GM12878 (cell line): ENCODE measurements around the gene EOLA1. TPM values are rescaled to one million over a fixed set of nuclear protein-coding genes. Genes with fewer than 3 reads are reported as not detected.
"Not testable (repeated sequence)": the region's sequence is repeated elsewhere in the genome, so short reads cannot be mapped to it uniquely, and the experiment has no call there.

Experiments
- ATAC-seq: fragments of 200-7000 bp; cut with Tn5 transposase; 3 replicates; pipeline ENCODE4 v1.9.1; 2020; ENCODE audit warnings: mild to moderate bottlenecking, moderate library complexity
- BruUV-seq: library from RNA; stranded (reverse); fragments of 400-500 nt; replicated peaks from 2 replicates; lab custom pipeline; 2021; lab: Mats Ljungman, UMichigan
- CTCF ChIA-PET: fragments of 300-600 bp; sonication (Branson Sonifier 250); formaldehyde crosslinking; extraction: SDS; loops from one replicate; lab custom pipeline; 2021; ENCODE audit warnings: inconsistent platforms; lab: Yijun Ruan, JAX
- POLR2A ChIA-PET: fragments of 350-600 bp; formaldehyde crosslinking; extraction: SDS; loops from one replicate; lab custom pipeline; 2021; ENCODE audit warnings: inconsistent platforms; lab: Charles Lee
- RAD21 ChIA-PET: fragments of 300-600 bp; sonication (Branson Sonifier 250); formaldehyde crosslinking; loops from one replicate; lab custom pipeline; 2023; ENCODE audit warnings: antibody characterized with exemption; ENCODE audit not compliant: unreplicated experiment; lab: Charles Lee
- SMC1A ChIA-PET: fragments of 300-600 bp; sonication (Branson Sonifier 250); formaldehyde crosslinking; loops from one replicate; lab custom pipeline; 2023; ENCODE audit not compliant: unreplicated experiment, uncharacterized antibody; lab: Charles Lee
- DNase-seq: peaks from one replicate; pipeline ENCODE4 v3.0.0-alpha.2; 2011; ENCODE audit warnings: low read depth, low spot score
- FAIRE-seq: peaks from 3 replicates; lab custom pipeline; 2011; peaks lifted over from hg19 to GRCh38; lab: Jason Lieb, UNC
- H2AFZ ChIP-seq: 2 replicates; pipeline ENCODE4 v1.6.0; 2011; ENCODE audit warnings: low read depth, low read length, control low read depth; ENCODE audit not compliant: control insufficient read depth
- H3K27ac ChIP-seq: 2 replicates; pipeline ENCODE4 v1.5.1; 2011; ENCODE audit warnings: control low read depth; ENCODE audit not compliant: control insufficient read depth, insufficient read depth
- H3K27me3 ChIP-seq, 2 experiments: replicated peaks in 1 of 2; 2 replicates each; pipeline versions ENCODE4 v1.6.0 to v1.6.1; 2011; ENCODE audit warnings: low read length in 1 of 2; ENCODE audit not compliant: control insufficient read depth in 2 of 2, insufficient read depth in 2 of 2
- H3K36me3 ChIP-seq, 2 experiments: 2 replicates each; pipeline ENCODE4 v1.5.1; 2011; ENCODE audit warnings: low read length in 1 of 2; ENCODE audit not compliant: control insufficient read depth in 2 of 2, insufficient read depth in 2 of 2
- H3K4me1 ChIP-seq: 2 replicates; pipeline ENCODE4 v1.6.1; 2011; ENCODE audit warnings: mild to moderate bottlenecking, low read length, moderate library complexity, mixed read lengths; ENCODE audit not compliant: control insufficient read depth, insufficient read depth
- H3K4me2 ChIP-seq: 2 replicates; pipeline ENCODE4 v1.6.0; 2011; ENCODE audit warnings: control low read depth; ENCODE audit not compliant: control insufficient read depth, insufficient read depth
- H3K4me3 ChIP-seq: fragments of 200-600 bp; sonication (generic); 2 replicates; pipeline ENCODE4 v1.5.1; 2016
- H3K79me2 ChIP-seq: 2 replicates; pipeline ENCODE4 v1.6.0; 2011; ENCODE audit warnings: low read length; ENCODE audit not compliant: control insufficient read depth, insufficient read depth
- H3K9ac ChIP-seq: 2 replicates; pipeline ENCODE4 v1.8.0; 2011; ENCODE audit warnings: low read length, control low read depth, mixed read lengths; ENCODE audit not compliant: control insufficient read depth, insufficient read depth
- H3K9me3 ChIP-seq: replicated peaks from 3 replicates; pipeline ENCODE4 v1.5.1; 2011; ENCODE audit warnings: mild to moderate bottlenecking, low read length; ENCODE audit not compliant: control insufficient read depth, insufficient read depth
- H4K20me1 ChIP-seq: 2 replicates; pipeline ENCODE4 v1.6.0; 2011; ENCODE audit not compliant: control insufficient read depth, insufficient read depth
- RAD51 ChIP-seq: fragments of 450-650 bp; IDR thresholded peaks from 2 replicates; pipeline ENCODE4 v1.6.1; 2016; ENCODE audit warnings: moderate library complexity, mild to moderate bottlenecking, inconsistent platforms
- SP1 ChIP-seq: IDR thresholded peaks from one replicate; pipeline ENCODE4 v1.6.1; 2011; ENCODE audit warnings: low read depth, low read length
- WGBS: methylation state at CpG from one replicate; pipeline ENCODE4 v1.1.6; 2016; ENCODE audit warnings: low lambda C conversion rate; ENCODE audit not compliant: insufficient replicate concordance, insufficient coverage; ENCODE audit errors: missing lambda C conversion rate; 5-methylcytosine and 5-hydroxymethylcytosine counted together
- in situ Hi-C: fragments of 300-500 bp; cut with MboI; formaldehyde crosslinking; loops from 9 replicates; pipeline ENCODE4 v1.14.3; 2018; ENCODE audit warnings: mixed read lengths
- intact Hi-C: fragments of 100-400 bp; cut with micrococcal nuclease; formaldehyde crosslinking; loops from one replicate; pipeline ENCODE4 v1.14.2; 2022; ENCODE audit not compliant: unreplicated experiment
- polyA plus RNA-seq, 11 experiments: library from polyadenylated mRNA; depleted of rRNA in 4 of 11; unstranded in 6 of 11; stranded (reverse) in 5 of 11; fragments of >200 nt; fragmentation: Nextera tagmentation in 4 of 11; fragmentation: Illumina TruSeq in 1 of 11; extraction: Ambion mirVana in 4 of 11; extraction: Trizol in 1 of 11; gene quantifications; 1 replicate in 1 of 11; 2 replicates in 10 of 11; pipeline versions ENCODE4 v1.2.1 to v1.2.3, GENCODE V29; 2011 to 2016; ENCODE audit warnings: inconsistent platforms in 2 of 11, missing spikeins in 2 of 11, low read depth in 1 of 11
- total RNA-seq, 4 experiments: library from RNA; depleted of rRNA in 3 of 4; stranded (reverse); fragments of >200 nt in 3 of 4; fragmentation: Illumina TruSeq in 1 of 4; extraction: Trizol in 1 of 4; gene quantifications; 2 replicates each; pipeline versions ENCODE4 v1.2.1 to v1.2.3, GENCODE V29; 2013 to 2021
- TF ChIP-seq, protein P1 (sequence below), 3 experiments: IDR thresholded peaks in 2 of 3; conservative IDR thresholded peaks in 1 of 3; 2 replicates each; pipeline ENCODE4 v1.5.1; 2011; ENCODE audit warnings: low read depth in 3 of 3, low read length in 3 of 3, mild to moderate bottlenecking in 3 of 3, control low read depth in 2 of 3, moderate library complexity in 2 of 3, inconsistent platforms in 1 of 3, mixed read lengths in 1 of 3; ENCODE audit not compliant: control insufficient read depth in 2 of 3, insufficient read depth in 1 of 3; ENCODE audit errors: extremely low read depth in 1 of 3

EOLA1 gene
- total and polyA plus RNA-seq, 10 of the 15 experiments (the other 5 are each of a cell fraction or from before 2014, with no cell fraction given): 9.2 to 42.3 (median 24.3) TPM

DNA sequence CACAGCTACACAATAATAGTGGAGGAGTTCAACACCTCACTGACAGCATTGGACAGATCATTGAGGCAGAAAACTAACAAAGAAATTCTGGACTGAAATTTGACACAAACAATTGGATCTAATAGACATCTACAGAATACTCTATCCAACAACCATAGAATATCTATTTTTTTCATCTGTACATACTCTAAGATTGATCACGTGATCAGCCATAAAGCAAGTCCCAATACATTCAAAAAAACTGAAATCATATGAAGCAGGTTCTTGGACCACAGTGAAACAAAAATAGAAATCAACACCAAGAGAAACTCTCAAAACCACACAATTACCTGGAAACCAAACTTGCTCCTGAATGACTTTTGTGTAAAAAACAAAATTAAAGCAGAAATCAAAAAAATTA lies 23.5 kb upstream of the EOLA1 start:
- 58% methylated on average over 1 of the region's 1 CpG for WGBS
- Histone ChIP-seq H3K9me3 (no peaks in the 10 kb centered on the region; the same call in 2 of the 3 replicates), H3K79me2 (no peaks in the 10 kb centered on the region), H3K4me3 (no peak overlapping the region), H4K20me1 (no peaks in the 10 kb centered on the region), H3K27ac (no peak overlapping the region), H3K4me1 (peaks cover 7% of the 10 kb centered on the region), H3K4me2 (no peak overlapping the region), H3K27me3 (no peaks in the 10 kb centered on the region), H3K9ac (no peak overlapping the region), H3K36me3 (no peaks in the 10 kb centered on the region), H2AFZ (no peak overlapping the region)
- in situ Hi-C loops (loop anchor here (25.0 kb wide), 1 partner anchor 1170 kb away; the partner anchor contains the start of gene MTMR1), intact Hi-C loops (loop anchor here (10.0 kb wide), 1 partner anchor 107 kb away; no protein-coding TSS in a partner anchor)
- no peak for DNase-seq
- FAIRE-seq: no peak
- SMC1A ChIA-PET: no interaction called here
- BruUV-seq: no TSS peak
- TF ChIP-seq RAD51 (peak; percentile 67; the same call in 1 of the 2 replicates), SP1 (no peak)
- POLR2A ChIA-PET: no interaction called here
- ATAC-seq: no peak
- CTCF ChIA-PET: interaction anchor here (0.6 to 1.4 kb wide), 3 partner anchors 11 to 112 kb away, joined by 3 to 4 read pairs (median 4); no protein-coding TSS in a partner anchor
- RAD21 ChIA-PET: no interaction called here

DNA sequence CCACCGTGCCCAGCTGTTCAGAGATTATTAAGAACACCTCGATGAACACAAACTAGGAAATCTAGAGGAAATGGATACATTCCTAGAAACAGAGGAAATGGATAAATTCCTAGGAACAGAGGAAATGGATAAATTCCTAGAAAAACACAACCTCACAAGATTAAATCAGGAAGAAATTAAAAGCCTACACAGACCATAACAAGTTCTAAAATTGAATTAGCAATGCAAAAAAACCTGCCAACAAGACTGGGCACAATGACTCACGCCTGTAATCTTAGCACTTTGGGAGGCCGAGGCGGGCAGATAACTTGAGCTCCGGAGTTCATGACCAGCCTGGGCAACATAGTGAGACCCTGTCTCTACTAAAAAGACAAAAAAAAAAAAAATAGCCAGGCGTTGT lies 22.6 kb upstream of the EOLA1 start:
- in situ Hi-C loops: loop anchor here (25.0 kb wide), 1 partner anchor 1169 kb away; the partner anchor contains the start of gene MTMR1
- intact Hi-C loops: loop anchor here (10.0 kb wide), 1 partner anchor 107 kb away; no protein-coding TSS in a partner anchor
- WGBS: 51% methylated on average over 7 of the region's 7 CpGs
- ChIA-PET CTCF (interaction anchor here (1.4 kb wide), 1 partner anchor 47 kb away, joined by 4 read pairs; no protein-coding TSS in a partner anchor), RAD21 (no interaction called here), POLR2A (no interaction called here), SMC1A (no interaction called here)
- Histone ChIP-seq H3K9ac (no peak overlapping the region), H3K27ac (no peak overlapping the region), H2AFZ (no peak overlapping the region), H3K4me1 (0 out of 2 replicates have a peak, but pooled peaks cover 3% of the 10 kb centered on the region), H3K27me3 (no peaks in the 10 kb centered on the region), H3K36me3 (no peaks in the 10 kb centered on the region), H3K9me3 (no peaks in the 10 kb centered on the region; the same call in 2 of the 3 replicates), H3K4me2 (no peak overlapping the region), H4K20me1 (no peaks in the 10 kb centered on the region), H3K4me3 (no peak overlapping the region), H3K79me2 (no peaks in the 10 kb centered on the region)
- DNase-seq: no peak
- ATAC-seq: no peak
- FAIRE-seq: no peak
- TF ChIP-seq, protein P1, sequence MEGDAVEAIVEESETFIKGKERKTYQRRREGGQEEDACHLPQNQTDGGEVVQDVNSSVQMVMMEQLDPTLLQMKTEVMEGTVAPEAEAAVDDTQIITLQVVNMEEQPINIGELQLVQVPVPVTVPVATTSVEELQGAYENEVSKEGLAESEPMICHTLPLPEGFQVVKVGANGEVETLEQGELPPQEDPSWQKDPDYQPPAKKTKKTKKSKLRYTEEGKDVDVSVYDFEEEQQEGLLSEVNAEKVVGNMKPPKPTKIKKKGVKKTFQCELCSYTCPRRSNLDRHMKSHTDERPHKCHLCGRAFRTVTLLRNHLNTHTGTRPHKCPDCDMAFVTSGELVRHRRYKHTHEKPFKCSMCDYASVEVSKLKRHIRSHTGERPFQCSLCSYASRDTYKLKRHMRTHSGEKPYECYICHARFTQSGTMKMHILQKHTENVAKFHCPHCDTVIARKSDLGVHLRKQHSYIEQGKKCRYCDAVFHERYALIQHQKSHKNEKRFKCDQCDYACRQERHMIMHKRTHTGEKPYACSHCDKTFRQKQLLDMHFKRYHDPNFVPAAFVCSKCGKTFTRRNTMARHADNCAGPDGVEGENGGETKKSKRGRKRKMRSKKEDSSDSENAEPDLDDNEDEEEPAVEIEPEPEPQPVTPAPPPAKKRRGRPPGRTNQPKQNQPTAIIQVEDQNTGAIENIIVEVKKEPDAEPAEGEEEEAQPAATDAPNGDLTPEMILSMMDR (IDR thresholded peaks at IDR 0.05 in 2 of 3, conservative IDR thresholded peaks at IDR 0.05 in 1 of 3; ENCODE audit: control insufficient read depth in 2 of 3, extremely low read depth in 1 of 3, insufficient read depth in 1 of 3, low read depth in 3 of 3, low read length in 3 of 3): no peak
- no TSS peak for BruUV-seq

DNA sequence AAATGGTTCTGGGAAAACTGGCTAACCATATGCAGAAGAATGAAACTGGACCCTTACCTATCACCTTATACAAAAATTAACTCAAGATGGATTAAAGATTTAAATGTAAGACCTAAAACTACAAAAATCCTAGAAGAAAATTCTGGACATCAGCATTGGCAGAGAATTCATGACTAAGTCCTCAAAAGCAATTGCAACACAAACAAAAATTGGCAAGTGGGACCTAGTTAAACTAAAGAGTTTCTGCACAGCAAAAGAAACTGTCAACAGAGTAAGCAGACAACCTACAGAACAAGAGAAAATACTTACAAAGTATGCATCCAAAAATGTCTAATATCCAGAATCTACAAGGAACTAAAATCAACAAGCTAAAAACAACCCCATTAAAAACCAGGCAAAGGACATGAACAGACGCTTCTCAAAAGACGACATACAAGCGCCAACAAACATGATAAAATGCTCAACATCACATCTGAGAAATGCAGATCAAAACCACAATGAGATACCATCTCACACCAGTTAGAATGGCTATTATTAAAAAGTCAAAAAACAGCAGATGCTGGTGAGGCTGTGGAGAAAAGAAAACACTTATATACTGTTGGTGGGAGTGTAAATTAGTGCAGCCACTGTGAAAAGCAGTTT lies 20.1 kb upstream of the EOLA1 start:
- intact Hi-C loops, H3K9me3 ChIP-seq, RAD21 ChIA-PET, H3K36me3 ChIP-seq, ATAC-seq, H3K79me2 ChIP-seq, H3K4me1 ChIP-seq, H3K4me3 ChIP-seq, H3K27ac ChIP-seq, BruUV-seq, H4K20me1 ChIP-seq, H3K27me3 ChIP-seq, H3K9ac ChIP-seq, FAIRE-seq, DNase-seq, H2AFZ ChIP-seq, H3K4me2 ChIP-seq: not testable (repeated sequence)
- WGBS: 74% methylated on average over 3 of the region's 3 CpGs
- ChIA-PET POLR2A (interaction anchor here (0.6 to 2.2 kb wide), 2 partner anchors 16 to 307 kb away, joined by 3 to 10 read pairs; partner anchors contain the start of gene IDS), CTCF (interaction anchor here (0.6 to 11.7 kb wide), 2 partner anchors 8 to 1591 kb away, joined by 3 to 88 read pairs; no protein-coding TSS in a partner anchor), SMC1A (interaction anchor here (0.7 to 2.7 kb wide), 2 partner anchors 8 to 18 kb away, joined by 3 to 20 read pairs; no protein-coding TSS in a partner anchor)
- in situ Hi-C loops: loop anchor here (10.0 to 25.0 kb wide), 2 partner anchors 114 to 1167 kb away; partner anchors contain the start of genes MTMR1 and TMEM185A
